Glutamatergic neuron (in vitro differentiated cells): ENCODE measurements around the gene KIAA0930. TPM values are rescaled to one million over a fixed set of nuclear protein-coding genes. Genes with fewer than 3 reads are reported as not detected.

Source experiments
- DNase-seq: peaks from one replicate; pipeline ENCODE4 v3.0.0; 2022
- H3K27ac Mint-ChIP-seq: one replicate; pipeline ENCODE4 v1.8.0; 2020; ENCODE audit warnings: mild to moderate bottlenecking, mixed read lengths, inconsistent platforms; ENCODE audit not compliant: unreplicated experiment
- H3K27me3 Mint-ChIP-seq: one replicate; pipeline ENCODE4 v1.8.0; 2020; ENCODE audit warnings: mild to moderate bottlenecking, moderate library complexity, mixed read lengths, inconsistent platforms; ENCODE audit not compliant: unreplicated experiment
- H3K36me3 Mint-ChIP-seq: one replicate; pipeline ENCODE4 v1.8.0; 2020; ENCODE audit warnings: mild to moderate bottlenecking, mixed read lengths, inconsistent platforms; ENCODE audit not compliant: unreplicated experiment
- H3K4me1 Mint-ChIP-seq: one replicate; pipeline ENCODE4 v1.8.0; 2020; ENCODE audit warnings: mild to moderate bottlenecking, low read depth, mixed read lengths, inconsistent platforms; ENCODE audit not compliant: unreplicated experiment
- H3K4me3 Mint-ChIP-seq: one replicate; pipeline ENCODE4 v1.8.0; 2020; ENCODE audit warnings: mild to moderate bottlenecking, mixed read lengths, inconsistent platforms; ENCODE audit not compliant: unreplicated experiment
- H3K9me3 Mint-ChIP-seq: one replicate; pipeline ENCODE4 v1.8.0; 2020; ENCODE audit warnings: mild to moderate bottlenecking, moderate library complexity, mixed read lengths, inconsistent platforms; ENCODE audit not compliant: unreplicated experiment
- total RNA-seq: library from RNA; stranded (reverse); fragmentation: NEBNext Ultra II Directional; extraction: Animal tissue kit (Norgen Biotek cat#: 25700); gene quantifications from one replicate; pipeline ENCODE4 v1.2.1, GENCODE V29; 2021; ENCODE audit not compliant: unreplicated experiment
- TF ChIP-seq, protein P1 (sequence below): fragments of 200-600 bp; sonication (generic); IDR thresholded peaks from one replicate; pipeline ENCODE4 v1.5.0; 2021; ENCODE audit not compliant: partially characterized antibody, unreplicated experiment

Gene KIAA0930
- total RNA-seq, 1 donor from 2014 or later: 170 TPM

DNA sequence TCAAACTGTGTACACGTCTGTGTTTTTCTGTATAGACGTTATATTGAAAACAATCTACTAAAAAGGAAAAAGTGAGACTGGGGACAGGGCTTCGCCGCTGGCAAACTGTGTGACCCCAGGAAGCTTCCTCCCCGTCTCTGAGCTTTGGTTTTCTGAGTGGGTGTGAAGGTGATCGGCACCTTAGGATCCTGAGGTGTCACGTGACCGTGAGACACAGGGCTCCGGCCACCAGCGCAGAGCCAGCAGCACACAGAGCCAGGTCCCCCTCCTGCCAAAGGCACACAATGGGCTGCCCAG is 32.0 kb downstream of the KIAA0930 start:
- TF ChIP-seq, protein P1, sequence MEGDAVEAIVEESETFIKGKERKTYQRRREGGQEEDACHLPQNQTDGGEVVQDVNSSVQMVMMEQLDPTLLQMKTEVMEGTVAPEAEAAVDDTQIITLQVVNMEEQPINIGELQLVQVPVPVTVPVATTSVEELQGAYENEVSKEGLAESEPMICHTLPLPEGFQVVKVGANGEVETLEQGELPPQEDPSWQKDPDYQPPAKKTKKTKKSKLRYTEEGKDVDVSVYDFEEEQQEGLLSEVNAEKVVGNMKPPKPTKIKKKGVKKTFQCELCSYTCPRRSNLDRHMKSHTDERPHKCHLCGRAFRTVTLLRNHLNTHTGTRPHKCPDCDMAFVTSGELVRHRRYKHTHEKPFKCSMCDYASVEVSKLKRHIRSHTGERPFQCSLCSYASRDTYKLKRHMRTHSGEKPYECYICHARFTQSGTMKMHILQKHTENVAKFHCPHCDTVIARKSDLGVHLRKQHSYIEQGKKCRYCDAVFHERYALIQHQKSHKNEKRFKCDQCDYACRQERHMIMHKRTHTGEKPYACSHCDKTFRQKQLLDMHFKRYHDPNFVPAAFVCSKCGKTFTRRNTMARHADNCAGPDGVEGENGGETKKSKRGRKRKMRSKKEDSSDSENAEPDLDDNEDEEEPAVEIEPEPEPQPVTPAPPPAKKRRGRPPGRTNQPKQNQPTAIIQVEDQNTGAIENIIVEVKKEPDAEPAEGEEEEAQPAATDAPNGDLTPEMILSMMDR: no peak
- no peaks in the 10 kb centered on the region for H3K36me3 Mint-ChIP-seq
- peaks cover 38% of the 10 kb centered on the region for H3K4me1 Mint-ChIP-seq
- no peak for DNase-seq
- H3K27ac Mint-ChIP-seq: peak overlapping the region; percentile 59
- no peak overlapping the region for H3K4me3 Mint-ChIP-seq
- peaks cover 24% of the 10 kb centered on the region for H3K9me3 Mint-ChIP-seq
- peaks cover 10% of the 10 kb centered on the region for H3K27me3 Mint-ChIP-seq

DNA sequence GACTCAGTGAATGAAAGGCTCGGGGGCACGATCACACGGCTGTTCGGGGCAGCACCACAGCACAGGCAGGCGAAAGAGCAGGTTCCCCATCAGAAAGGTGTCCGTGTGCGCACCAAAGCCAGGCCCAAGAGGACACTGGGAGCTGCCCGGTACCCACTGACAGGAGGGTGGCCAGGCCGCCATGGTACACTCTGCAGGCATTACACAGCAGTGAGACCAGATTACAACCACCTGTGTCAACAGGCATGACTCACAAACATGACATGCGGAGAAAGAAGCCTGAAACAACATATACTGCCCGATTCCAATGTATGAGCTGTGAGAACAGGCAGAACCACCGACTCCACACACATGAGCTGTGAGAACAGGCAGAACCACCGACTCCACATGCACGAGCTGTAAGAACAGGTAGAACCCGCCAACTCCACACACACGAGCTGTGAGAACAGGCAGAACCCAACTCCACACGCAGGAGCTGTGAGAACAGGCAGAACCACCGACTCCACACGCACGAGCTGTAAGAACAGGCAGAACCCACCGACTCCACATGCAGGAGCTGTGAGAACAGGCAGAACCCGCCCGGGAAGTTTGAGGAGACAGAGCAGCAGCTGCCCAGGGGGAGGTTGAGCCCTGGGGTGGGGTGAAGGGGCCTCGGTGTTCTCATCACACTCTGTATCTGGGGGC is 32.6 kb downstream of the KIAA0930 start:
- Mint-ChIP-seq H3K9me3 (peaks cover 22% of the 10 kb centered on the region), H3K4me1 (peaks cover 35% of the 10 kb centered on the region), H3K27me3 (peaks cover 10% of the 10 kb centered on the region), H3K27ac (no peak overlapping the region), H3K36me3 (no peaks in the 10 kb centered on the region), H3K4me3 (no peak overlapping the region)
- TF ChIP-seq, protein P1: no peak
- no peak for DNase-seq

DNA sequence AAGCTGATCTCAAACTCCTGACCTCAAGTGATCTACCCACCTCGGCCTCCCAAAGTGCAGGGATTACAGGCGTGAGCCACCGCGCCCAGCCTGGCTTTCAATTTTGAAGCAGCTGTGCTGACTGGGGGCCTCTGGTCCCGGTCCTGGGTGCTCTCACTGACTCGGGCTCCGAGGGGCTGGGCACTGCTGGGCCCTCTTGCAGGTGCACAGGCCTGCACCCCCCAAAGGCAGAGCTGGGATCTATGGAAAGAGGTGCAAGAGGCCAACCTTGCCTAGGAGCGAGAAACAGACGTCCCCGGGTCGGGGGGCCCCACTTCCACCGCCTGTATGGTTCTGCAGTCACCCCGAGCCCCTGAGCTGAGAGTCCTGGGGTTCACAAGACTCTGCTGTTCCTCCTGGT is 33.2 kb downstream of the KIAA0930 start:
- no peaks in the 10 kb centered on the region for H3K36me3 Mint-ChIP-seq
- H3K9me3 Mint-ChIP-seq: peaks cover 22% of the 10 kb centered on the region
- peaks cover 30% of the 10 kb centered on the region for H3K4me1 Mint-ChIP-seq
- H3K27me3 Mint-ChIP-seq: peaks cover 10% of the 10 kb centered on the region
- TF ChIP-seq, protein P1: no peak
- DNase-seq: no peak
- H3K4me3 Mint-ChIP-seq: no peak overlapping the region
- no peak overlapping the region for H3K27ac Mint-ChIP-seq

DNA sequence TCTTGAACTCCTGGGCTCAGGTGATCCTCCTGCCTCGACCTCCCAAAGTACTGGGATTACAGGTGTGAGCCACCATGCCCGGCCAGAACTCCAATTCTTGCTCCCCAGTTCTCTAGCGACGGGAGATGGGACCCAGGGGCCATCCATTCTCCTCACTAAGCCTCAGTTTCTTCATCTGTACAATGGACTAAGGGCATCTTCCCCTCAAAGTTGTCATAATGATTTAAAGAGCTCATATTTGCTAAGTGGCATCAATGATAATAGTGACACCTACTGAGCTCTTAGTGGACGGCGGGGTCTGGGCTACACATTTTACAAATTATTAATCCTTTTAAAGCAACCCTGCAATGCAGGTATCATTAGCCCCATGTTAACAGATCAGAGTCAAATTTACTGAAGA is 34.5 kb downstream of the KIAA0930 start:
- H3K9me3 Mint-ChIP-seq: peaks cover 24% of the 10 kb centered on the region
- no peak for DNase-seq
- H3K4me3 Mint-ChIP-seq: no peak overlapping the region
- TF ChIP-seq, protein P1: no peak
- peaks cover 29% of the 10 kb centered on the region for H3K4me1 Mint-ChIP-seq
- H3K36me3 Mint-ChIP-seq: no peaks in the 10 kb centered on the region
- no peak overlapping the region for H3K27ac Mint-ChIP-seq
- H3K27me3 Mint-ChIP-seq: peaks cover 12% of the 10 kb centered on the region

DNA sequence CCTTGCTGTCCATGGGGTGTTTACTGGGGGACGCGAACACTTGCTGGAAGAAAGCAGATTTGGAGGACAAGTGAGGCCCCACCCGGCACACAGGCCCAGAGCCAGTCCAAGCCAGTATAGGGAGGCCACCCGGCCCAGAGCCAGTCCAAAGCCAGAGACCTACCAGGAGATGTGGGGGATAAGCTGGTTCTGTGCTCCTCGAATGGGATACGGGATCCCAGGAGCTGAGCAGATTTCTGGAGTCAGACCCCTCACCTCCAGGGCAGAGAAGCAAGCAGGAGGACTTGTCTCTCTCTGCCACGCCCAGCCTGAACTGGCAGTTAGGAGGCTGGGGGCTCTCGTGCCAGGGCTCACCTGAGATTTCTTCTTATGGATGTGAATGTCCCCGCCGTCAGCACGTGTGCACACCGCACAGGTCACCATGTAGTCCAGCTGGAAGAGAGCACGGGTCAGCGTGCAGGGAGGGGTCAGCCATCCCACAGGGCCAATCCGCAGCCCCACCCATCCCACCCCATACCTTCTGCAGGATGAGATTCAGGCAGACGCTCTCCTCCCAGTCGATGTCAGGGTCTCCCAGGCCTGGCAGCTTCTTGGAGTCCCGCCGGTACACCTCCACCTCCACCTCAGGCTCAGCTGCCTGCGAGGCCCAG is 35.3 kb downstream of the KIAA0930 start:
- no peak overlapping the region for H3K4me3 Mint-ChIP-seq
- H3K9me3 Mint-ChIP-seq: peaks cover 22% of the 10 kb centered on the region
- H3K27ac Mint-ChIP-seq: no peak overlapping the region
- TF ChIP-seq, protein P1: no peak
- DNase-seq: no peak
- peaks cover 32% of the 10 kb centered on the region for H3K4me1 Mint-ChIP-seq
- H3K36me3 Mint-ChIP-seq: no peaks in the 10 kb centered on the region
- peaks cover 12% of the 10 kb centered on the region for H3K27me3 Mint-ChIP-seq
